Measurements from ENCODE around the gene KCNJ10.
"Not testable (repeated sequence)": the region's sequence is repeated elsewhere in the genome, so short reads cannot be mapped to it uniquely, and the experiment has no call there.

The KCNJ10 gene

DNA sequence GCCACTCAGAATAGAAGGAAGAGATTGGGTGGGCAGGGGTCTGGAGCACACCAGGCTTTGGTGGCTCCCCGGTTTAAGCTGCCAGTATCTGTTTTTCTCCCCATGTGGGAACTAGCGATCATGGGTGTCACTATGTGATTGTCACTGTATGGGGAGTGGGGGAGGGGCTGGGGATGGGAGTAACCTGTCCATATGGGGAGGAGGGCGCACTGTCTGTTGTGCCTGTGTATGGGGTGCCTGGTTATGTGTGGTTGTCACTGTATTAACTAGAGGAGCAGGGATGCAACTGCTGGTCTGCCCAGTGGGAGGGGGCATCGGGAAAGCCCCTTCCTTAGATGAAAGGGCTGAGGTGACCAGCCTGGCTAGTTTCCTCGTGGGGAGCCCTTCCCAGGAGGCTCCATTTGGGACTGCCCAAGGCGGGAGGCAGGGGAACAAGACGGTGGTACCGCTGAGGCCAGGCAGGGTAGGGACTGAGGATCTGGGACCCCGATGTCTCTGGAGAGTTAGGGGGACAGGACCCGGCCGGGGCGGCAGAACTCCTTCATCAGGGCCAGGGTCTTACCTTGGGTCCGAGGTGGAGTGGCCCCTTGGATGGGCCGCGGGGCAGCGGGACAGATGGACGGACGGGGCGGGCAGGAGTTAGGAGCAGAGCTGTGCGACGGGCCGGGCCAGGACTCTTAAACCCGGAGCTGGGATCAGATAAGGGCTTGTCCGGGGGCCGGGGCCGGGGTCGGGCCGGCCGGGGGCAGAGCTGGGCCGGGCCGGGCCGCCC is at the start of gene KCNJ10:
KCNJ10 (minus strand) TSS at position 701 of the 772 bp plus-strand sequence. CDS start 27,628 bp downstream, outside the sequence.
- no peak for DNase-seq (ENCODE audit: low read depth in 2 of 2)

GRCh38 chr1:160118928-160119327 is 49.0 kb upstream of the KCNJ10 start:
- DNase-seq (ENCODE audit: low read depth in 2 of 2) = no peak

- DNase-seq (ENCODE audit: low read depth in 2 of 2) = no peak
Observed at GRCh38 chr1:160117709-160118183, 47.8 kb upstream of the KCNJ10 start.

DNA sequence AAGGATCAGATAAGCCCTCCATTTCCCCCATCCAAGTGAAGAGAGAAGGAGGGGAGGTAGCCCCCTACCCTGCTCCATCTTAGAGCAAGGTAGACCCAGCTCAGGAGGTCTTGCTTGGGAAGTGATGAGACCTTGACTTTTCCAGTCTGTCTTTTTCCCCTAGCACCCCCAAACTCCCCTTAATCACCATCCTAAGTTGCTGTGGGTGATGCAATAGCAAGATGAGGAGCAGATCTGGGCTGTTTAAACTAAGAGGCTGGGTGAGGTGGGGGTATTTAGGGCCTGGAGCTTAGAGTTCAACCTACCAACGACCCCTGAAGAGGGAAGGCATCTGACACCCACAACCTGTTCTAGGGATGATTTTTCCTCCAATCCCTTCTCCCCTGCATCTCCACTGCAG is 47.3 kb upstream of the KCNJ10 start:
- no peak for DNase-seq (ENCODE audit: low read depth in 2 of 2)

GRCh38 chr1:160116283-160117147 is 46.6 kb upstream of the KCNJ10 start:
- no peak for DNase-seq (ENCODE audit: low read depth in 2 of 2)

DNA sequence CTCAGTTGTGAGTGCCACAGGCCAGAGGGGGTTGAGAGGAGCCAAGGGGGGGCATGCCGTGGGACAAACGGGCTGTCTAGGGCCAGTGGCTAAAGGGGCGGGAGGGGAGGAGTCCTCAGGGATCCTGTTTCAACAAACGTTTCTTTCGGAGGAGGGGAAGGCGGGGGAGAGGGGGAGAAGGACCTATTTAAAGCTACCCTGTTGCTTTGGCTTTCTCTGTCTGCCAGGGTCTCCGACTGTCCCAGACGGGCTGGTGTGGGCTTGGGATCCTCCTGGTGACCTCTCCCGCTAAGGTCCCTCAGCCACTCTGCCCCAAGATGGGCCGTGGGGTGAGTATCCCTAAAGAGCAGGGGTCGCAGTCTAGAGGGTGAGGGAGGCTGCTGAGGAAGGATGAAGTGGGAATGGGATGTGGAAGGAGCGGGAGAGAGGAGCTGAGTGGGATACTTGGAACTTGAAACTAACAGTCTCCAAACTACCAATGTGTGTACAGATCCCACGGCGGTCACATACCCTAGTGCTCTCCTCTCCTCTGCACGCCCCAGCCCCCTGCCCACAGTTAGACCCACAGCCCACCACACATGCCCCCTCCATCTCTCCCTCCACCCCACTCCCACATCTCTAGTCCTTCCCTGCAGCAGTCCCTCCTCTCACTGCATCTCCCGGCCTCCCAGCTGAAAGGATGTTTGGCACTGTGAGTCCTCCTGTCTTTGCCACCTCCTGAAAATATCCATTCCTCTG is 45.8 kb upstream of the KCNJ10 start, which contains the start of gene ATP1A2:
ATP1A2 (plus strand) TSS at position 215 of the 738 bp plus-strand sequence; CDS start at position 318, 103 bp downstream.
- DNase-seq (ENCODE audit: low read depth in 2 of 2) = no peak

DNA sequence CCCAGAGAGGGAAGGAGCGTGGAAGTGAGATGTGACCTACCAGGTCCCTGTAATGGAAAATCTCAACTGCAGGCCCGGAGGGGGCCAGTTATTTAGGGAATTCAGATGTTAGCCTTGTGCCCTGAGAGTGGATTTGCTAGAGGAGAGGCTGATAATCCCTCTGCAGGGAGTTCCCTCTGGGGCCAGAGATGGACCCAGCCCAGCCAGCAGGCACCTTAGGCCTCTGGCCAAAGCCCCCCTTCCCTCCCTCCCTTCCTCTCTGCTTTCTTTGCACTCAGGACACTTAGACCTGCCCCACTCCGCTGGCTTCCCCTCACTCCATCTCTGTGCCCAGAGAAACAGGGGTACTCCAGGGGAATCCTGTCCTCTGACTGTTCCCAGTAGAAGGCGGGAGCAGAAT is 44.1 kb upstream of the KCNJ10 start:
- no peak for DNase-seq (ENCODE audit: low read depth in 2 of 2)

DNA sequence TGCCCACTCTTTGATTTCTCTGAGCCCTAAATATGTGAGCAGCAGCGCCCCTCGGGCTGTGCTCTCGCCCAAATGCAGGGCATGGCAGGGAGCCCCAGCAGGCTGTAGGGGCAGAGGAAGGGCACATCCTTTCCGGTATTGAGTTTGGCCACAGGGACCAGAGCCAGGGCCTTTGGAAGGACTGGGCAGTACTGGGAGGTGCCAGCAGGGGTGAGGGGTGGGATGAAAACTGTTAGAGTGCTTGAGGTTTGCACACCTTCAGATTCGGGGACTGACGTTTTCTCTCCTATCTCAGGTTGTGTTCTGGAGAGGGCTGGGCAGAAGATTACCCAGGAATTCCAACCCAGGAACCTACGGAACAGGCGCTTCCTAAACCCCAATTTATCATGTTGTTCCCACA is 43.4 kb upstream of the KCNJ10 start:
- no peak for DNase-seq (ENCODE audit: low read depth in 2 of 2)

- DNase-seq (ENCODE audit: low read depth in 2 of 2) = no peak
Observed at GRCh38 chr1:160112357-160112756, 42.4 kb upstream of the KCNJ10 start.

DNA sequence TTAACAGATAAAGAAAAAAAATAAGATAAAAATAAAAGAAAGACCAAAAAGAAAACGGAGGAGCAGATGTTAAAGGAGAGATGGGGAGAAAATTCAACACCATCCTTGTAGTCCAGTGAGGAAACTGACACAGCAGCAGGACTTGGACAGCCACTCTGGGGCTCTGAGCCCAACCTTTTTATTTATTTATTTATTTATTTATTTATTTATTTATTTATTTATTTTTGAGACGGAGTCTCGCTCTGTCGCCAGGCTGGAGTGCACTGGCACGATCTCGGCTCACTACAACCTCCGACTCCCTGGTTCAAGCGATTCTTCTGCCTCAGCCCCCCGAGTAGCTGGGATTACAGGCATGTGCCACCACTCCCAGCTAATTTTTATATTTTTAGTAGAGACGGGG is 41.5 kb upstream of the KCNJ10 start:
- DNase-seq (ENCODE audit: low read depth in 2 of 2) = not testable (repeated sequence)

- DNase-seq (ENCODE audit: low read depth in 2 of 2) = no peak
Observed at GRCh38 chr1:160109686-160110085, 39.7 kb upstream of the KCNJ10 start.

- peak in 1 of 2 donors; percentile 25 for DNase-seq (ENCODE audit: low read depth in 2 of 2)
Observed at GRCh38 chr1:160108888-160109662, 39.1 kb upstream of the KCNJ10 start.

DNA sequence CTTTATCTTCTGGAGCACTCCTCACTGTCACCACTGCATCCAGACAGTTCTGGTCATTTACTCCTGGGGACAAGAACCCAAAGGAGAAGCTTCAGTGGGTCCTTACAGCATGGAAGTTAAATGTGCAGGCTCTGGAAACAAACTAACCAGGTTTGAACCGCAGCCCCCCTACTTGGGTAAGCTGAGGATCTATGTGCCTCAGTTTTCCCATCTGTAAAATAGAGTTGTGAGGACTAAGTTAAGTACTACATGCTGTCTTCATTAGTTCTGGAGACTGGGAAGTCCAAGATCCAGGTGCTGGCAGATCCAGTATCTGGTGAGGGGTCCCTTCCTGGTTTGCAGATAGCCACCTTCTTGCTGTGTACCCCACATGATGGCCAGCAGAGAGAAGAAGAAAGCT is 37.6 kb upstream of the KCNJ10 start:
- DNase-seq (ENCODE audit: low read depth in 2 of 2) = no peak

GRCh38 chr1:160105155-160105554 is 35.2 kb upstream of the KCNJ10 start:
- DNase-seq (ENCODE audit: low read depth in 2 of 2) = no peak

GRCh38 chr1:160104486-160104885 is 34.5 kb upstream of the KCNJ10 start:
- no peak for DNase-seq (ENCODE audit: low read depth in 2 of 2)

DNA sequence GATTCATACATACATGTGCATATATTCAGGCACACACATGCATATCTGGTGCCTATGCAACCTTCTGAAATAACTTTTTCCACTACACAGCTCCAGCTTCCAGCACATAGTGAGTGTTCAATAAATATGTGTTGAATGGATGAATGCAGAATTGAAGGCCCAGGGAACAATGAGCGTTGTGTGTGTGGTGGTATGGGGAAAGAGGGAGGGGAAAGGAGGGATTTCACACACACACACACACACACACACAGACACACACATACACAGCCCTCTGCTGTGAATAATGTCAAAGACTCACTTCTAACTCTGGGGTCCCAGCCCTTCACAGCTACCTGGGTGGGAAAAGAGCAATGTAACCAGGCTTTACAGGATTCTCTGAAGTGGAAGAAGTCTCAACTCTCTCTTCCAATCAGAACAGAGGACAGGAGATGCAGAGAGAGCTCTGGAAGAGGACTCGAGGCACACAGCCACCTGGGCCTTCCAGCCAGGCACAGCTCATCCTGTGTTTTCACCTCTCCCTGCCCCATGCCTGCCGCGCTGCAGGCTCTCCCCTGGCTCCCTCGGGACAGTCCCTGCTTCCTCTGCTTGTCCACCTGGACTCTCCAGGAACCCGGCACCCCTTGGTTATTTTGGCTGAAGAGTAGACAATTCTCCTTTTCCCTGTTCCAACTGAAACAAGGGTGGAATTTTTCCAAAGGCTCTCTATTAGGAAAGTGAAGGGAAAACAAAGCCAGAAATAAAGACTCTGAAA is 33.9 kb upstream of the KCNJ10 start:
- no peak for DNase-seq (ENCODE audit: low read depth in 2 of 2)

- DNase-seq (ENCODE audit: low read depth in 2 of 2) = no peak
Observed at GRCh38 chr1:160101717-160102522, 32.0 kb upstream of the KCNJ10 start.

GRCh38 chr1:160101037-160101716 is 31.2 kb upstream of the KCNJ10 start:
- peak; percentile 64 to 66 for DNase-seq (ENCODE audit: low read depth in 2 of 2)

Measured in stimulated activated CD4-positive, alpha-beta T cell treated with anti-CD3 and anti-CD28 coated beads, Interleukin-15, amount 100 ng/mL, for 48 hours (primary cell).